Uterus (tissue), 2 donors: ENCODE data around the gene KRTAP10-8.
"Not testable (repeated sequence)": the region's sequence is repeated elsewhere in the genome, so short reads cannot be mapped to it uniquely, and the experiment has no call there.

Experiments
- CTCF ChIP-seq, 4 experiments: fragments of 200-600 bp in 2 of 4; fragments of 450-650 bp in 2 of 4; sonication (generic) in 2 of 4; IDR thresholded peaks; one replicate each; pipeline ENCODE4 v1.5.1; 2016 to 2019; ENCODE audit warnings: antibody characterized with exemption in 4 of 4, mild to moderate bottlenecking in 2 of 4, moderate library complexity in 1 of 4
- POLR2A ChIP-seq, 2 donors: fragments of 450-650 bp; IDR thresholded peaks; one replicate each; pipeline ENCODE4 v1.6.1; 2016; ENCODE audit warnings: antibody characterized with exemption in 2 of 2, mild to moderate bottlenecking in 1 of 2, moderate library complexity in 1 of 2

- TF ChIP-seq POLR2A, CTCF (IDR thresholded peaks at IDR 0.05): not testable (repeated sequence)
Measured at GRCh38 chr21:44638506-44639330, 26.8 kb downstream of the KRTAP10-8 start.
